ENCODE data around the gene SORCS1. TPM values are rescaled to one million over a fixed set of nuclear protein-coding genes. Genes with fewer than 3 reads are reported as not detected.

Gene SORCS1
- total and polyA plus RNA-seq, 2 of the 13 experiments (the other 11 are each of a cell fraction or from before 2014, with no cell fraction given), result not detected

- no peak for TF ChIP-seq KDM5B (CRISPR knock-in tag; IDR thresholded peaks at IDR 0.05; ENCODE audit: borderline replicate concordance)
- TF ChIP-seq KAT7 (CRISPR knock-in tag; IDR thresholded peaks at IDR 0.05; ENCODE audit: borderline replicate concordance), result no peak
- no peak for TF ChIP-seq ZIK1 (CRISPR knock-in tag; IDR thresholded peaks at IDR 0.05; ENCODE audit: borderline replicate concordance, low read depth)
- TF ChIP-seq PATZ1 (CRISPR knock-in tag; IDR thresholded peaks at IDR 0.05), result no peak
- TF ChIP-seq CBFB (CRISPR knock-in tag; IDR thresholded peaks at IDR 0.05), result no peak
- no peak for TF ChIP-seq ZBTB49 (CRISPR knock-in tag; IDR thresholded peaks at IDR 0.05; ENCODE audit: borderline replicate concordance)
- no peak for TF ChIP-seq ADNP (CRISPR knock-in tag; IDR thresholded peaks at IDR 0.05)
Measured at GRCh38 chr10:107064075-107064474, 100.4 kb downstream of the SORCS1 start (continued).

- Histone ChIP-seq H3K4me1 (ENCODE audit: insufficient read depth, low read length) (no peaks in the 10 kb centered on the region), H3K27me3 (ENCODE audit: control insufficient read depth in 1 of 2, insufficient read depth in 2 of 2, low read length in 2 of 2) (no peaks in the 10 kb centered on the region), H2AFZ (ENCODE audit: low read length) (no peak overlapping the region), H3K4me2 (ENCODE audit: low read depth, low read length) (no peak overlapping the region), H3K9ac (ENCODE audit: insufficient read depth, low read depth, low read length) (no peak overlapping the region), H3K36me3 (replicated peaks in 1 of 2; ENCODE audit: control insufficient read depth in 1 of 2, insufficient read depth in 2 of 2, low read length in 2 of 2) (no peaks in the 10 kb centered on the region), H3K79me2 (ENCODE audit: insufficient read depth, low read length) (no peaks in the 10 kb centered on the region), H3K4me3 (replicated peaks in 1 of 3; ENCODE audit: insufficient read depth in 1 of 3, low read depth in 2 of 3, low read length in 3 of 3) (no peak overlapping the region), H4K20me1 (ENCODE audit: insufficient read depth, low read length) (no peaks in the 10 kb centered on the region), H3K27ac (ENCODE audit: extremely low read length, insufficient read depth, low read length) (no peak overlapping the region), H3K9me3 (ENCODE audit: low read length) (peaks cover 27% of the 10 kb centered on the region)
- FAIRE-seq, result no peak
- 22% methylated on average over 3 of the region's 3 CpGs for WGBS (ENCODE audit: low lambda C conversion rate)
- in situ Hi-C loops (cut with HindIII; ENCODE audit: extremely low pct_ligation_motif_present, low pct_unique_long_range_greater_than_20kb) (no loop called here), intact Hi-C loops (cut with micrococcal nuclease; ENCODE audit: unreplicated experiment) (no loop called here)
- BruUV-seq (replicated peaks), result no TSS peak
- ChIA-PET CTCF (ENCODE audit: low intra/inter-chr PET ratio, low total read pairs) (no interaction called here), POLR2A (interaction anchor here (0.7 kb wide), 1 partner anchor 41 kb away, joined by 3 read pairs; no protein-coding TSS in a partner anchor)
- no peak for DNase-seq (ENCODE audit: low spot score)
- ATAC-seq, result no peak
- TF ChIP-seq ZNF597 (CRISPR knock-in tag; IDR thresholded peaks at IDR 0.05) (no peak), NFKBIZ (CRISPR knock-in tag; IDR thresholded peaks at IDR 0.05) (no peak), ZFP36L1 (CRISPR knock-in tag; IDR thresholded peaks at IDR 0.05) (no peak), KDM1A (CRISPR knock-in tag; IDR thresholded peaks at IDR 0.05) (no peak), BRCA1 (CRISPR knock-in tag; IDR thresholded peaks at IDR 0.05) (no peak), GATA4 (IDR thresholded peaks at IDR 0.05; ENCODE audit: borderline replicate concordance, low read depth) (no peak), ZNF20 (CRISPR knock-in tag; IDR thresholded peaks at IDR 0.05) (no peak), ZNF337 (CRISPR knock-in tag; IDR thresholded peaks at IDR 0.05; ENCODE audit: borderline replicate concordance, low read depth) (no peak), DDIT3 (CRISPR knock-in tag; IDR thresholded peaks at IDR 0.05) (no peak), GABPB1 (CRISPR knock-in tag; IDR thresholded peaks at IDR 0.05) (no peak), ZNF326 (CRISPR knock-in tag; IDR thresholded peaks at IDR 0.05; ENCODE audit: borderline replicate concordance) (no peak), RARG (CRISPR knock-in tag; IDR thresholded peaks at IDR 0.05; ENCODE audit: low read depth) (no peak), TRIM24 (CRISPR knock-in tag; IDR thresholded peaks at IDR 0.05) (no peak)
Measured at GRCh38 chr10:107059872-107060271, 104.6 kb downstream of the SORCS1 start.

Measured in HepG2 (cell line).